ENCODE data around the gene EIF2S2. TPM values are rescaled to one million over a fixed set of nuclear protein-coding genes. Genes with fewer than 3 reads are reported as not detected.

Gene EIF2S2
- polyA plus RNA-seq, 2 of the 4 experiments (the other 2 are of a cell fraction): 149 to 227 TPM

- H3K4me1 ChIP-seq: 0 out of 3 replicates have a peak, but pooled peaks cover 7% of the 10 kb centered on the region
- H3K9me3 ChIP-seq: no peaks in the 10 kb centered on the region
- no peak overlapping the region for H3K27ac ChIP-seq
- ATAC-seq (no peak), FAIRE-seq (no peak), DNase-seq (ENCODE audit: low read depth in 1 of 2, low spot score in 1 of 2) (no peak)
- H3K4me3 ChIP-seq: no peak overlapping the region
- CTCF ChIA-PET: no interaction called here
- no peak overlapping the region for H3K4me2 ChIP-seq
- POLR2A ChIA-PET: no interaction called here
- no peak for TF ChIP-seq SREBF2 (IDR thresholded peaks at IDR 0.05)
- no peak for TF ChIP-seq HOXB13 (CRISPR knock-in tag; IDR thresholded peaks at IDR 0.05; ENCODE audit: low read depth)
- TF ChIP-seq NR3C1 (IDR thresholded peaks at IDR 0.05): no peak
- TF ChIP-seq TFCP2L1 (CRISPR knock-in tag; IDR thresholded peaks at IDR 0.05): no peak
Observed at GRCh38 chr20:34061695-34062094, 50.3 kb downstream of the EIF2S2 start.

- H3K27ac ChIP-seq: no peak overlapping the region
- WGBS (ENCODE audit: missing lambda C conversion rate): 90% methylated on average over 1 of the region's 1 CpG
- TF ChIP-seq ZNF302 (CRISPR knock-in tag; IDR thresholded peaks at IDR 0.05): no peak
- TF ChIP-seq ATOH8 (CRISPR knock-in tag; IDR thresholded peaks at IDR 0.05; ENCODE audit: low read depth): no peak
- TF ChIP-seq ZC3H11A (IDR thresholded peaks at IDR 0.05): no peak
- TF ChIP-seq HOXB5 (CRISPR knock-in tag; IDR thresholded peaks at IDR 0.05): no peak
- TF ChIP-seq EHMT2 (IDR thresholded peaks at IDR 0.05; ENCODE audit: low read depth): no peak
- ChIA-PET CTCF (interaction anchor here (1.2 to 2.1 kb wide), 4 partner anchors 9 to 198 kb away, joined by 3 to 10 read pairs (median 6); no protein-coding TSS in a partner anchor), POLR2A (no interaction called here)
- H3K9me3 ChIP-seq: no peaks in the 10 kb centered on the region
- no peak overlapping the region for H3K4me2 ChIP-seq
- ATAC-seq: no peak
- no peak for DNase-seq (ENCODE audit: low read depth in 1 of 2, low spot score in 1 of 2)
- 0 out of 3 replicates have a peak, but pooled peaks cover 7% of the 10 kb centered on the region for H3K4me1 ChIP-seq
- FAIRE-seq: no peak
- H3K4me3 ChIP-seq: no peak overlapping the region
Observed at GRCh38 chr20:34060970-34061369, 51.1 kb downstream of the EIF2S2 start.

- ChIA-PET CTCF (interaction anchor here (1.3 to 2.1 kb wide), 2 partner anchors 11 to 71 kb away, joined by 3 to 10 read pairs; no protein-coding TSS in a partner anchor), POLR2A (no interaction called here)
- Histone ChIP-seq H3K4me2 (no peak overlapping the region), H3K4me3 (no peak overlapping the region), H3K27ac (no peak overlapping the region), H3K9me3 (no peaks in the 10 kb centered on the region), H3K4me1 (no peaks in the 10 kb centered on the region)
- no peak for TF ChIP-seq POLR2AphosphoS2 (conservative IDR thresholded peaks at IDR 0.05; ENCODE audit: low read length)
- peak; percentile 75; the same call in 1 of the 2 replicates for TF ChIP-seq REST (IDR thresholded peaks at IDR 0.05)
- DNase-seq (ENCODE audit: low read depth in 1 of 2, low spot score in 1 of 2) (no peak), ATAC-seq (peak in 1 of 2 experiments; percentile 33; a peak in 2 of 6 replicates), FAIRE-seq (no peak)
- 84% methylated on average over 1 of the region's 1 CpG for WGBS (ENCODE audit: missing lambda C conversion rate)
Observed at GRCh38 chr20:34058831-34059230, 53.2 kb downstream of the EIF2S2 start.

- no peak overlapping the region for H3K4me2 ChIP-seq
- no peaks in the 10 kb centered on the region for H3K4me1 ChIP-seq
- ChIA-PET CTCF (no interaction called here), POLR2A (no interaction called here)
- no peak overlapping the region for H3K4me3 ChIP-seq
- no peak overlapping the region for H3K27ac ChIP-seq
- H3K9me3 ChIP-seq: no peaks in the 10 kb centered on the region
- ATAC-seq (no peak), DNase-seq (ENCODE audit: low read depth in 1 of 2, low spot score in 1 of 2) (no peak), FAIRE-seq (no peak)
- WGBS (ENCODE audit: missing lambda C conversion rate): 100% methylated on average over 1 of the region's 1 CpG
- TF ChIP-seq BHLHE40 (IDR thresholded peaks at IDR 0.05; ENCODE audit: low read depth, low read length): no peak
- no peak for TF ChIP-seq EHMT2 (IDR thresholded peaks at IDR 0.05; ENCODE audit: low read depth)
- TF ChIP-seq MAFK (IDR thresholded peaks at IDR 0.05; ENCODE audit: partially characterized antibody): no peak
- no peak for TF ChIP-seq CHD2 (IDR thresholded peaks at IDR 0.05; ENCODE audit: low read length, partially characterized antibody)
- TF ChIP-seq MAZ (IDR thresholded peaks at IDR 0.05; ENCODE audit: borderline replicate concordance, low read depth, low read length): no peak
- TF ChIP-seq ZC3H11A (IDR thresholded peaks at IDR 0.05): no peak
- TF ChIP-seq CBX8 (IDR thresholded peaks at IDR 0.05): no peak
- TF ChIP-seq REST (IDR thresholded peaks at IDR 0.05): no peak
- no peak for TF ChIP-seq CBX2 (IDR thresholded peaks at IDR 0.05; ENCODE audit: borderline replicate concordance, low read depth)
- TF ChIP-seq ZSCAN20 (CRISPR knock-in tag; IDR thresholded peaks at IDR 0.05): no peak
- TF ChIP-seq KDM1A (IDR thresholded peaks at IDR 0.05; ENCODE audit: low read depth): no peak
- no peak for TF ChIP-seq ELK1 (IDR thresholded peaks at IDR 0.05; ENCODE audit: low read depth, low read length)
- TF ChIP-seq NR3C1 (IDR thresholded peaks at IDR 0.05): no peak
- no peak for TF ChIP-seq RARB (CRISPR knock-in tag; IDR thresholded peaks at IDR 0.05)
- TF ChIP-seq HOXB13 (CRISPR knock-in tag; IDR thresholded peaks at IDR 0.05; ENCODE audit: low read depth): no peak
- no peak for TF ChIP-seq EP300 (IDR thresholded peaks at IDR 0.05)
Observed at GRCh38 chr20:34055290-34055689, 56.8 kb downstream of the EIF2S2 start.

All from A549 (cell line).